Liver (tissue), 3 donors: ENCODE measurements around the gene PRB2.

ENCODE experiments used
- FOXA1 ChIP-seq: IDR thresholded peaks from 2 replicates; pipeline ENCODE4 v1.6.1; 2016; ENCODE audit warnings: antibody characterized with exemption
- HNF4A ChIP-seq, 2 donors: conservative IDR thresholded peaks; 2 replicates each; pipeline ENCODE4 v1.6.1; 2016; ENCODE audit warnings: antibody characterized with exemption in 2 of 2, mild to moderate bottlenecking in 2 of 2
- JUND ChIP-seq, 2 donors: IDR thresholded peaks; 2 replicates each; pipeline ENCODE4 v1.6.1; 2016; ENCODE audit warnings: antibody characterized with exemption in 2 of 2
- RAD21 ChIP-seq, 2 donors: IDR thresholded peaks; 2 replicates each; pipeline ENCODE4 v1.6.1; 2016; ENCODE audit warnings: antibody characterized with exemption in 2 of 2, mild to moderate bottlenecking in 2 of 2
- SP1 ChIP-seq: IDR thresholded peaks from 2 replicates; pipeline ENCODE4 v1.6.1; 2018; ENCODE audit warnings: antibody characterized with exemption, mild to moderate bottlenecking
- TAF1 ChIP-seq: conservative IDR thresholded peaks from 2 replicates; pipeline ENCODE4 v1.6.1; 2016; ENCODE audit warnings: antibody characterized with exemption, mild to moderate bottlenecking
- YY1 ChIP-seq: IDR thresholded peaks from 2 replicates; pipeline ENCODE4 v1.6.1; 2016; ENCODE audit warnings: antibody characterized with exemption, mild to moderate bottlenecking
- TF ChIP-seq, protein P1 (sequence below): fragments of 150-350 bp; IDR thresholded peaks from 2 replicates; pipeline ENCODE4 v1.5.1; 2017; ENCODE audit warnings: improper control_type of control experiment, low read depth, low read length; ENCODE audit not compliant: missing input control
- TF ChIP-seq, protein P2 (sequence below): IDR thresholded peaks from 2 replicates; pipeline ENCODE4 v1.6.1; 2016; ENCODE audit warnings: antibody characterized with exemption
- TF ChIP-seq, protein P3 (sequence below): IDR thresholded peaks from 2 replicates; pipeline ENCODE4 v1.6.1; 2016; ENCODE audit warnings: antibody characterized with exemption
- donor health status: healthy.
- donor health status: healthy.

DNA sequence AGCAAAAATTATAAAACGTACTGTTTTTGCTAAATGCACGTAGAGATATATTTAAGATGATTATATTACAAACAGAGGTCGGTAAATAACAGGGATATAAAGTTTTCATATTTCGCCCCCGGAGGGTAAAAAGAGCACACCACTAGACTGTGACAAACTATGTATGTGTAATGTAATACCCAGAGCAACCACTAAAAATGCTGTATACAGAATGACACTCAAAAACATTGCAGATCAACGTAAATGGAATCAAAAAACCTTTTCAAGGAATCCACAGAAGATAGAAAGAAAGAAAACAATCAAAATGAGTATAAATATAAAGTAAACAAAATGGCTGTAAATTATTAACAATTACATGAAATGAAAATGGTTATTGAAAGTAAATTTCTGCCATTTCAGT lies 47.6 kb downstream of the PRB2 start:
- TF ChIP-seq TAF1: no peak
- TF ChIP-seq, protein P1, sequence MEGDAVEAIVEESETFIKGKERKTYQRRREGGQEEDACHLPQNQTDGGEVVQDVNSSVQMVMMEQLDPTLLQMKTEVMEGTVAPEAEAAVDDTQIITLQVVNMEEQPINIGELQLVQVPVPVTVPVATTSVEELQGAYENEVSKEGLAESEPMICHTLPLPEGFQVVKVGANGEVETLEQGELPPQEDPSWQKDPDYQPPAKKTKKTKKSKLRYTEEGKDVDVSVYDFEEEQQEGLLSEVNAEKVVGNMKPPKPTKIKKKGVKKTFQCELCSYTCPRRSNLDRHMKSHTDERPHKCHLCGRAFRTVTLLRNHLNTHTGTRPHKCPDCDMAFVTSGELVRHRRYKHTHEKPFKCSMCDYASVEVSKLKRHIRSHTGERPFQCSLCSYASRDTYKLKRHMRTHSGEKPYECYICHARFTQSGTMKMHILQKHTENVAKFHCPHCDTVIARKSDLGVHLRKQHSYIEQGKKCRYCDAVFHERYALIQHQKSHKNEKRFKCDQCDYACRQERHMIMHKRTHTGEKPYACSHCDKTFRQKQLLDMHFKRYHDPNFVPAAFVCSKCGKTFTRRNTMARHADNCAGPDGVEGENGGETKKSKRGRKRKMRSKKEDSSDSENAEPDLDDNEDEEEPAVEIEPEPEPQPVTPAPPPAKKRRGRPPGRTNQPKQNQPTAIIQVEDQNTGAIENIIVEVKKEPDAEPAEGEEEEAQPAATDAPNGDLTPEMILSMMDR: peak; percentile 15
- TF ChIP-seq, protein P2, sequence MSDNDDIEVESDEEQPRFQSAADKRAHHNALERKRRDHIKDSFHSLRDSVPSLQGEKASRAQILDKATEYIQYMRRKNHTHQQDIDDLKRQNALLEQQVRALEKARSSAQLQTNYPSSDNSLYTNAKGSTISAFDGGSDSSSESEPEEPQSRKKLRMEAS: no peak
- TF ChIP-seq, protein P3, sequence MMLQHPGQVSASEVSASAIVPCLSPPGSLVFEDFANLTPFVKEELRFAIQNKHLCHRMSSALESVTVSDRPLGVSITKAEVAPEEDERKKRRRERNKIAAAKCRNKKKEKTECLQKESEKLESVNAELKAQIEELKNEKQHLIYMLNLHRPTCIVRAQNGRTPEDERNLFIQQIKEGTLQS: no peak
- TF ChIP-seq HNF4A (conservative IDR thresholded peaks at IDR 0.05): no peak
- TF ChIP-seq YY1: no peak
- TF ChIP-seq RAD21 (IDR thresholded peaks at IDR 0.05): no peak
- TF ChIP-seq JUND (IDR thresholded peaks at IDR 0.05): no peak
- no peak for TF ChIP-seq FOXA1
- no peak for TF ChIP-seq SP1
